Endothelial cell of umbilical vein (primary cell): Measurements from ENCODE around the gene SNX5. TPM values are rescaled to one million over a fixed set of nuclear protein-coding genes. Genes with fewer than 3 reads are reported as not detected.

Experiments
- BruUV-seq: library from RNA; stranded (reverse); fragments of 400-500 nt; replicated peaks from 2 replicates; lab custom pipeline; 2021; lab: Mats Ljungman, UMichigan
- CTCF ChIA-PET: fragments of 300-600, 350-600 bp; sonication (Branson Sonifier 250); formaldehyde crosslinking; loops from one replicate; lab custom pipeline; 2021; ENCODE audit warnings: antibody characterized with exemption, inconsistent platforms; lab: Charles Lee
- POLR2A ChIA-PET: fragments of 300-600, 350-600 bp; sonication (Branson Sonifier 250); formaldehyde crosslinking; loops from one replicate; lab custom pipeline; 2021; ENCODE audit warnings: antibody characterized with exemption, inconsistent platforms; lab: Charles Lee
- DNase-seq: peaks from one replicate; pipeline ENCODE4 v3.0.0-alpha.2; 2011; ENCODE audit warnings: low read depth, low spot score
- FAIRE-seq: peaks from 2 replicates; lab custom pipeline; 2011; peaks lifted over from hg19 to GRCh38; lab: Jason Lieb, UNC
- H2AFZ ChIP-seq: 2 replicates; pipeline ENCODE4 v1.6.0; 2012; ENCODE audit warnings: low read depth, low read length, control low read depth, inconsistent platforms
- H3K27ac ChIP-seq: 2 replicates; pipeline ENCODE4 v1.5.1; 2011; ENCODE audit warnings: low read depth, mild to moderate bottlenecking, control low read depth, low read length, moderate library complexity; ENCODE audit not compliant: insufficient read depth
- H3K27me3 ChIP-seq, 2 experiments: 2 replicates each; pipeline versions ENCODE4 v1.6.0 to v1.6.1; 2011; ENCODE audit warnings: low read length in 2 of 2, mixed read lengths in 1 of 2; ENCODE audit not compliant: control insufficient read depth in 2 of 2, insufficient read depth in 2 of 2
- H3K36me3 ChIP-seq, 2 experiments: 2 replicates in 1 of 2; 3 replicates in 1 of 2; pipeline ENCODE4 v1.5.1; 2011; ENCODE audit warnings: low read length in 2 of 2, mild to moderate bottlenecking in 1 of 2, moderate library complexity in 1 of 2; ENCODE audit not compliant: control insufficient read depth in 2 of 2, insufficient read depth in 2 of 2; ENCODE audit errors: extremely low read depth in 1 of 2
- H3K4me1 ChIP-seq: 3 replicates; pipeline ENCODE4 v1.5.1; 2011; ENCODE audit warnings: mild to moderate bottlenecking, low read length; ENCODE audit not compliant: control insufficient read depth, insufficient read depth; ENCODE audit errors: extremely low read depth
- H3K4me2 ChIP-seq: 2 replicates; pipeline ENCODE4 v1.6.1; 2011; ENCODE audit warnings: low read length, control low read depth, mixed read lengths; ENCODE audit not compliant: insufficient read depth
- H3K4me3 ChIP-seq, 3 experiments: fragments of 200-600 bp in 1 of 3; sonication (generic), shearing (Covaris generic) in 1 of 3; replicated peaks in 1 of 3; 2 replicates each; pipeline ENCODE4 v1.5.1; 2011 to 2016; ENCODE audit warnings: control low read depth in 3 of 3, low read length in 3 of 3, mild to moderate bottlenecking in 2 of 3, inconsistent platforms in 1 of 3, low read depth in 1 of 3, moderate library complexity in 1 of 3; ENCODE audit not compliant: insufficient read depth in 1 of 3
- H3K79me2 ChIP-seq: 2 replicates; pipeline ENCODE4 v1.6.0; 2012; ENCODE audit warnings: low read length, inconsistent platforms; ENCODE audit not compliant: control insufficient read depth, insufficient read depth
- H3K9ac ChIP-seq: replicated peaks from 2 replicates; pipeline ENCODE3; 2011; ENCODE audit warnings: low read length, control low read depth; ENCODE audit not compliant: insufficient read depth; ENCODE audit errors: extremely low read depth
- H3K9me1 ChIP-seq: replicated peaks from 3 replicates; pipeline ENCODE4 v1.6.0; 2011; ENCODE audit warnings: mild to moderate bottlenecking, low read length; ENCODE audit not compliant: control insufficient read depth, insufficient read depth; ENCODE audit errors: extremely low read depth
- H3K9me3 ChIP-seq: replicated peaks from 2 replicates; pipeline ENCODE4 v1.5.1; 2012; ENCODE audit warnings: low read length, inconsistent platforms; ENCODE audit not compliant: control insufficient read depth, insufficient read depth
- H4K20me1 ChIP-seq: replicated peaks from 2 replicates; pipeline ENCODE3; 2011; ENCODE audit warnings: mild to moderate bottlenecking, low read length; ENCODE audit not compliant: control insufficient read depth, insufficient read depth; ENCODE audit errors: extremely low read depth
- CTCF ChIP-seq, 2 donors: IDR thresholded peaks; 1 replicate in 1 of 2; 2 replicates in 1 of 2; pipeline ENCODE4 v1.5.1; 2011; ENCODE audit warnings: low read length in 2 of 2, mild to moderate bottlenecking in 2 of 2, moderate library complexity in 2 of 2, control low read depth in 1 of 2, inconsistent platforms in 1 of 2, low read depth in 1 of 2; ENCODE audit not compliant: insufficient read depth in 1 of 2; ENCODE audit errors: extremely low read depth in 1 of 2
- EZH2 ChIP-seq: IDR thresholded peaks from 2 replicates; pipeline ENCODE4 v1.6.1; 2012; ENCODE audit warnings: borderline replicate concordance, low read depth, mild to moderate bottlenecking, moderate library complexity, low read length, inconsistent platforms; ENCODE audit not compliant: severe bottlenecking
- FOS ChIP-seq: IDR thresholded peaks from 2 replicates; pipeline ENCODE4 v1.6.1; 2011; ENCODE audit warnings: mild to moderate bottlenecking, low read length, moderate library complexity, borderline replicate concordance; ENCODE audit not compliant: insufficient read depth
- GATA2 ChIP-seq: IDR thresholded peaks from 2 replicates; pipeline ENCODE4 v1.7.0; 2011; ENCODE audit warnings: low read depth, mild to moderate bottlenecking, moderate library complexity, mixed read lengths, low read length; ENCODE audit not compliant: insufficient read length, insufficient read depth
- JUN ChIP-seq: IDR thresholded peaks from 2 replicates; pipeline ENCODE4 v1.6.1; 2011; ENCODE audit warnings: borderline replicate concordance, low read depth; ENCODE audit not compliant: insufficient read length, insufficient read depth
- MYC ChIP-seq: IDR thresholded peaks from one replicate; pipeline ENCODE4 v1.6.1; 2011; ENCODE audit warnings: mild to moderate bottlenecking, low read depth, low read length
- POLR2A ChIP-seq: IDR thresholded peaks from 2 replicates; pipeline ENCODE4 v1.6.1; 2012; ENCODE audit warnings: low read depth, mild to moderate bottlenecking, control low read depth, low read length
- POLR2AphosphoS5 ChIP-seq: IDR thresholded peaks from 2 replicates; pipeline ENCODE4 v1.6.1; 2012; ENCODE audit warnings: low read depth, mild to moderate bottlenecking, control low read depth, low read length, moderate library complexity; ENCODE audit not compliant: insufficient read depth
- dilution Hi-C: fragments of 300-500 bp; cut with MboI; formaldehyde crosslinking; loops from one replicate; pipeline ENCODE4 v1.15.0; 2019; ENCODE audit warnings: low sequenced_read_pairs; ENCODE audit not compliant: extremely low pct_ligation_motif_present
- intact Hi-C: fragments of 100-400 bp; cut with micrococcal nuclease; formaldehyde crosslinking; loops from one replicate; pipeline ENCODE4 v1.10.0; 2022
- polyA plus RNA-seq, 4 experiments: library from polyadenylated mRNA; depleted of rRNA in 3 of 4; stranded (reverse) in 3 of 4; unstranded in 1 of 4; fragments of >200 nt; gene quantifications; 2 replicates each; pipeline versions ENCODE4 v1.2.1 to v1.2.3, GENCODE V29; 2011 to 2012; ENCODE audit warnings: missing spikeins in 1 of 4
- total RNA-seq: library from RNA; stranded (reverse); gene quantifications from 2 replicates; pipeline ENCODE4 v1.2.3, GENCODE V29; 2021
- TF ChIP-seq, protein P1 (sequence below): IDR thresholded peaks from 2 replicates; pipeline ENCODE4 v1.6.1; 2011; ENCODE audit not compliant: insufficient read depth, insufficient read length

SNX5 gene
- total and polyA plus RNA-seq, 2 donors (not counting 3 experiments of a cell fraction or from before 2014, with no cell fraction given), result 76.2 to 121 TPM

DNA sequence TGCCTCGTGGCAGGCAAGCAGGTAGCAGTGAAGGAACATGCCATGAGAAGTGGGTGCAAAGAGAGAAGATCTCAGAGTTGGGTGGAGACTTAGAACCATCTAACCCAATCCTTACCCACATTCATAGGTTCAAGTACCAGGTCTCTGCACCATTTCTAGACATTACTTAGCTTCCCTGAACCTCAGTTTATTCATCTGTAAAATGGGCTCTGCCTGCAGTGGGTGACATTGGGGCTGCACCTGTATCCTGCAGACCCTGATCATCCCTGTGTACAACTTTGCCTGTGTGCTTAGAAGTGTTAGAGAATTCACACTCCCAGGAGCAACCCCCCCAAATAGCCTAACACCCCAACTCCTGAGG, 42.7 kb downstream of the SNX5 start:
- no peaks in the 10 kb centered on the region for H3K36me3 ChIP-seq
- no peak overlapping the region for H3K4me2 ChIP-seq
- TF ChIP-seq, protein P1, sequence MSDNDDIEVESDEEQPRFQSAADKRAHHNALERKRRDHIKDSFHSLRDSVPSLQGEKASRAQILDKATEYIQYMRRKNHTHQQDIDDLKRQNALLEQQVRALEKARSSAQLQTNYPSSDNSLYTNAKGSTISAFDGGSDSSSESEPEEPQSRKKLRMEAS, result no peak
- TF ChIP-seq CTCF (IDR thresholded peaks at IDR 0.05; ENCODE audit: extremely low read depth in 1 of 2, insufficient read depth in 1 of 2, low read depth in 1 of 2, low read length in 2 of 2) (no peak), EZH2 (no peak), GATA2 (no peak), FOS (no peak), POLR2A (no peak), MYC (no peak), POLR2AphosphoS5 (no peak), JUN (no peak)
- no peaks in the 10 kb centered on the region for H3K9me1 ChIP-seq
- H3K4me3 ChIP-seq, result no peak overlapping the region
- H4K20me1 ChIP-seq, result no peaks in the 10 kb centered on the region
- ChIA-PET POLR2A (no interaction called here), CTCF (no interaction called here)
- H3K4me1 ChIP-seq, result no peaks in the 10 kb centered on the region
- peaks cover 9 to 16% of the 10 kb centered on the region in 2 experiments for H3K27me3 ChIP-seq
- H2AFZ ChIP-seq, result no peak overlapping the region
- FAIRE-seq (no peak), DNase-seq (no peak)
- H3K27ac ChIP-seq, result no peak overlapping the region
- H3K9me3 ChIP-seq, result no peaks in the 10 kb centered on the region
- H3K79me2 ChIP-seq, result no peaks in the 10 kb centered on the region
- intact Hi-C loops (no loop called here), dilution Hi-C loops (no loop called here)
- no TSS peak for BruUV-seq
- no peak overlapping the region for H3K9ac ChIP-seq
